HCT116 (cell line): ENCODE measurements around the gene SPOP. TPM values are rescaled to one million over a fixed set of nuclear protein-coding genes. Genes with fewer than 3 reads are reported as not detected.

Experiments used
- ATAC-seq: fragments of 200-7000 bp; cut with Tn5 transposase; 2 replicates; pipeline ENCODE4 v1.9.1; 2020; ENCODE audit warnings: mild to moderate bottlenecking, moderate library complexity
- BruUV-seq: library from RNA; stranded (reverse); fragments of 400-500 nt; replicated peaks from 2 replicates; lab custom pipeline; 2021; lab: Mats Ljungman, UMichigan
- CTCF ChIA-PET: fragments of 300-600 bp; sonication (Branson Sonifier 250); formaldehyde crosslinking; loops from one replicate; lab custom pipeline; 2021; ENCODE audit warnings: antibody characterized with exemption; lab: Charles Lee
- POLR2A ChIA-PET: fragments of 300-600, 350-600 bp; sonication (Branson Sonifier 250); formaldehyde crosslinking; loops from one replicate; lab custom pipeline; 2021; ENCODE audit warnings: antibody characterized with exemption; lab: Charles Lee
- RAD21 ChIA-PET, 2 experiments: fragments of 300-600 bp; sonication (Branson Sonifier 250); formaldehyde crosslinking; loops; one replicate each; lab custom pipeline; 2023; ENCODE audit warnings: low total read pairs in 2 of 2; ENCODE audit not compliant: uncharacterized antibody in 2 of 2, unreplicated experiment in 2 of 2, low non-redundant PET in 1 of 2; lab: Charles Lee
- DNase-seq: peaks from one replicate; pipeline ENCODE4 v3.0.0-alpha.2; 2010; ENCODE audit warnings: low read depth, low spot score
- H2AFZ ChIP-seq: fragments of 200-600 bp; shearing (Covaris generic), sonication (generic); 2 replicates; pipeline ENCODE4 v1.6.1; 2017; ENCODE audit warnings: low read depth, mixed run types, mixed read lengths, antibody characterized with exemption, low read length; ENCODE audit not compliant: poor library complexity, severe bottlenecking
- H3K27ac ChIP-seq: 2 replicates; pipeline ENCODE4 v1.5.1; 2012; ENCODE audit warnings: low read depth, low read length
- H3K27me3 ChIP-seq: fragments of 200-600 bp; sonication (generic); 2 replicates; pipeline ENCODE4 v1.6.1; 2016; ENCODE audit warnings: mixed run types, low read length, mixed read lengths; ENCODE audit not compliant: insufficient read depth
- H3K36me3 ChIP-seq, 2 experiments: fragments of 200-500 bp in 1 of 2; fragments of 200-600 bp in 1 of 2; sonication (Bioruptor generic) in 1 of 2; sonication (generic) in 1 of 2; 2 replicates each; pipeline versions ENCODE4 v1.5.1 to v1.6.1; 2014 to 2016; ENCODE audit warnings: low read length in 2 of 2, inconsistent platforms in 1 of 2, mixed read lengths in 1 of 2, mixed run types in 1 of 2; ENCODE audit not compliant: insufficient read depth in 2 of 2, control insufficient read depth in 1 of 2
- H3K4me1 ChIP-seq, 2 experiments: fragments of 200-600 bp in 1 of 2; sonication (generic) in 1 of 2; 2 replicates each; pipeline versions ENCODE4 v1.5.1 to v1.6.1; 2012 to 2017; ENCODE audit warnings: low read length in 2 of 2, inconsistent platforms in 1 of 2, mild to moderate bottlenecking in 1 of 2, mixed read lengths in 1 of 2, mixed run types in 1 of 2, moderate library complexity in 1 of 2; ENCODE audit not compliant: insufficient read depth in 2 of 2, control insufficient read depth in 1 of 2
- H3K4me2 ChIP-seq: fragments of 200-600 bp; sonication (generic); 2 replicates; pipeline ENCODE4 v1.6.1; 2017; ENCODE audit warnings: mixed run types, low read length, mixed read lengths
- H3K4me3 ChIP-seq, 2 experiments: fragments of 200-600 bp in 1 of 2; sonication (generic) in 1 of 2; replicated peaks in 1 of 2; 2 replicates each; pipeline ENCODE4 v1.5.1; 2011 to 2016; ENCODE audit warnings: low read length in 2 of 2, control low read depth in 1 of 2, low read depth in 1 of 2, mild to moderate bottlenecking in 1 of 2, mixed read lengths in 1 of 2, mixed run types in 1 of 2
- H3K79me2 ChIP-seq: fragments of 200-600 bp; sonication (generic); 2 replicates; pipeline ENCODE4 v1.6.1; 2017; ENCODE audit warnings: mild to moderate bottlenecking, mixed run types, low read length, moderate library complexity, mixed read lengths; ENCODE audit not compliant: insufficient read depth
- H3K9ac ChIP-seq: fragments of 200-600 bp; sonication (generic); 2 replicates; pipeline ENCODE4 v1.6.1; 2016; ENCODE audit warnings: low read length, mixed read lengths
- H3K9me2 ChIP-seq: fragments of 200-600 bp; sonication (generic), shearing (Covaris generic); 2 replicates; pipeline ENCODE4 v1.6.1; 2017; ENCODE audit warnings: mixed run types, mild to moderate bottlenecking, moderate library complexity; ENCODE audit not compliant: insufficient read depth
- H3K9me3 ChIP-seq, 2 experiments: fragments of 200-500 bp in 1 of 2; fragments of 200-600 bp in 1 of 2; sonication (Bioruptor generic) in 1 of 2; sonication (generic) in 1 of 2; 2 replicates each; pipeline ENCODE4 v1.6.1; 2014 to 2017; ENCODE audit warnings: low read length in 2 of 2, mixed read lengths in 2 of 2, inconsistent platforms in 1 of 2, low read depth in 1 of 2, mild to moderate bottlenecking in 1 of 2, mixed run types in 1 of 2, moderate library complexity in 1 of 2; ENCODE audit not compliant: control insufficient read depth in 1 of 2, insufficient read depth in 1 of 2
- H4K20me1 ChIP-seq: fragments of 200-600 bp; sonication (generic), shearing (Covaris generic); 2 replicates; pipeline ENCODE4 v1.6.1; 2017; ENCODE audit warnings: mixed run types, mild to moderate bottlenecking, moderate library complexity; ENCODE audit not compliant: insufficient read depth
- CBX3 ChIP-seq: IDR thresholded peaks from 2 replicates; pipeline ENCODE4 v1.6.1; 2012; ENCODE audit warnings: low read depth
- CEBPB ChIP-seq: IDR thresholded peaks from 2 replicates; pipeline ENCODE4 v1.6.1; 2012; ENCODE audit warnings: low read depth
- EGR1 ChIP-seq: IDR thresholded peaks from 2 replicates; pipeline ENCODE4 v1.6.1; 2012; ENCODE audit warnings: low read depth
- ELF1 ChIP-seq: IDR thresholded peaks from 2 replicates; pipeline ENCODE4 v1.6.1; 2012; ENCODE audit warnings: low read depth, borderline replicate concordance
- EZH2 ChIP-seq: fragments of 200-600 bp; sonication (generic); IDR thresholded peaks from 2 replicates; pipeline ENCODE4 v1.6.1; 2017; ENCODE audit warnings: antibody characterized with exemption, mixed run types
- EZH2phosphoT487 ChIP-seq: fragments of 200-600 bp; IDR thresholded peaks from 2 replicates; pipeline ENCODE4 v1.6.1; 2018; ENCODE audit warnings: antibody characterized with exemption, borderline replicate concordance
- FOSL1 ChIP-seq: IDR thresholded peaks from 2 replicates; pipeline ENCODE4 v1.6.1; 2012; ENCODE audit warnings: low read depth
- MAX ChIP-seq: IDR thresholded peaks from 2 replicates; pipeline ENCODE4 v1.6.1; 2012
- POLR2A ChIP-seq: IDR thresholded peaks from 2 replicates; pipeline ENCODE4 v1.7.0; 2011; ENCODE audit warnings: borderline replicate concordance; ENCODE audit not compliant: insufficient read depth, insufficient read length; ENCODE audit errors: extremely low read depth
- POLR2AphosphoS5 ChIP-seq: IDR thresholded peaks from 2 replicates; pipeline ENCODE4 v1.6.1; 2011; ENCODE audit warnings: mild to moderate bottlenecking, low read depth, low read length, moderate library complexity
- RAD21 ChIP-seq: IDR thresholded peaks from 2 replicates; pipeline ENCODE4 v1.6.1; 2012; ENCODE audit warnings: low read depth, mild to moderate bottlenecking
- SIN3A ChIP-seq: IDR thresholded peaks from 2 replicates; pipeline ENCODE4 v1.6.1; 2012; ENCODE audit warnings: low read depth
- SP1 ChIP-seq: IDR thresholded peaks from 2 replicates; pipeline ENCODE4 v1.6.1; 2012; ENCODE audit warnings: low read depth
- TCF7L2 ChIP-seq: IDR thresholded peaks from 2 replicates; pipeline ENCODE4 v1.7.0; 2011; ENCODE audit warnings: borderline replicate concordance, inconsistent platforms; ENCODE audit not compliant: insufficient read depth, insufficient read length; ENCODE audit errors: extremely low read depth
- ZBTB33 ChIP-seq: IDR thresholded peaks from 2 replicates; pipeline ENCODE4 v1.6.1; 2011; ENCODE audit warnings: mild to moderate bottlenecking, low read length, moderate library complexity; ENCODE audit not compliant: insufficient replicate concordance; ENCODE audit errors: extremely low read depth
- intact Hi-C: fragments of 100-400 bp; cut with micrococcal nuclease; formaldehyde crosslinking; loops from 2 replicates; pipeline ENCODE4 v1.10.0; 2022
- total RNA-seq: library from RNA; stranded (reverse); gene quantifications from one replicate; pipeline ENCODE4 v1.2.1, GENCODE V29; 2021; ENCODE audit not compliant: unreplicated experiment

SPOP gene
- total RNA-seq, 1 experiment from 2014 or later, result 85.1 TPM

GRCh38 chr17:49687878-49688491 lies 10.1 kb upstream of the SPOP start:
- Histone ChIP-seq H3K9me2 (no peaks in the 10 kb centered on the region), H3K9me3 (no peaks in the 10 kb centered on the region), H3K4me3 (no peak overlapping the region), H3K4me2 (no peak overlapping the region), H3K4me1 (no peaks in the 10 kb centered on the region), H3K9ac (no peak overlapping the region), H3K36me3 (no peaks in the 10 kb centered on the region), H3K79me2 (no peaks in the 10 kb centered on the region), H4K20me1 (no peaks in the 10 kb centered on the region), H3K27ac (no peak overlapping the region), H3K27me3 (no peaks in the 10 kb centered on the region), H2AFZ (no peak overlapping the region)
- ChIA-PET CTCF (interaction anchor here (0.7 to 2.2 kb wide), 4 partner anchors 20 to 120 kb away, joined by 3 to 9 read pairs (median 4); partner anchors contain the start of gene SLC35B1), RAD21 (no interaction called here), POLR2A (no interaction called here)
- DNase-seq, result no peak
- TF ChIP-seq ELF1, result no peak
- no peak for TF ChIP-seq SP1
- TF ChIP-seq CEBPB, result no peak
- no peak for TF ChIP-seq MAX
- no peak for TF ChIP-seq SIN3A
- no peak for TF ChIP-seq TCF7L2
- TF ChIP-seq CBX3, result no peak
- no peak for TF ChIP-seq POLR2AphosphoS5
- TF ChIP-seq EGR1, result no peak
- no peak for TF ChIP-seq EZH2
- TF ChIP-seq POLR2A, result no peak
- TF ChIP-seq FOSL1, result no peak
- no peak for TF ChIP-seq RAD21
- no peak for TF ChIP-seq EZH2phosphoT487
- TF ChIP-seq ZBTB33, result no peak
- no peak for ATAC-seq
- BruUV-seq, result no TSS peak
- intact Hi-C loops, result no loop called here
